Limb (tissue), 2 donors: ENCODE results near the gene TRIO.

Experiments used
- DNase-seq, 2 donors: peaks; one replicate each; pipeline ENCODE4 v3.0.0-alpha.2; 2016; ENCODE audit errors: extremely low spot score in 2 of 2

TRIO gene

GRCh38 chr5:14264605-14265316 is 121.6 kb downstream of the TRIO start:
- DNase-seq, result peak; percentile 89 to 94

DNA sequence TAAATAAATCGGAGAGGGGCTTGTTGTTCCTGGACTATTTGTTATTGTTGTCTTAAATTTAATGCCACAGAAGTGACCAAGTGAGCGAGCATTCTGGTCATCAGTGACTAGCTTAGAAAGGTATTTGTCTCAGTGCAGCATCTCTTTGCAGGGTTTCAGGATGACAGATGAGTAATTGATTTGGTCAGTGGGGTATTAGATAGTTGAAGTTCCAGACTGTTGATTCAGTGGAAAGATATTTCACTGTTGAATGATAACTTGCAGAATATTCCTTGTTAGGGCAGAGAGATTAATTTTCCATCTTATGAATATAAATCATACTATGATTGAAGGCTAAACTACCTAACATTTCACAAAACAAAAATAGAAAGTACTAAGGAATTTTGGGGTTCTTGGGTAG is 122.4 kb downstream of the TRIO start:
- DNase-seq, result no peak

DNA sequence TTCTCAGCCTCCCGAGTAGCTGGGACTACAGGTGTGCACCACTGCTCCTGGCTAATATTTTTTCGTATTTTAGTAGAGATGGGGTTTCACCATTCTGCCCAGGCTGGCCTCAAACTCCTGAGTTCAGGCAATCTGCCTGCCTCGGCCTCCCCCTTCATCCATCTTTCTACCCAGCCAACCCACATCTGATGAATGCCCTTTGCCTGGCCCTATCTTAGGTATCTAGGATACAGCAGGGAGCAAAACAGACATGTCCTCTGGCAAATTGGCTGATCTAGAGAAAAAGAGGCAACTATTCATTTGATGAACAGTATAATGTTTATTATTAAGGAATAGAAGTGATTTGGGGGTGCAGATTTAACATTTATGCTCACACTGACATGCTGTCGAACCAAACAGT is 123.0 kb downstream of the TRIO start:
- DNase-seq, result no peak

GRCh38 chr5:14266686-14267085 is 123.5 kb downstream of the TRIO start:
- DNase-seq, result no peak

GRCh38 chr5:14267166-14267838 is 124.2 kb downstream of the TRIO start:
- no peak for DNase-seq

DNA sequence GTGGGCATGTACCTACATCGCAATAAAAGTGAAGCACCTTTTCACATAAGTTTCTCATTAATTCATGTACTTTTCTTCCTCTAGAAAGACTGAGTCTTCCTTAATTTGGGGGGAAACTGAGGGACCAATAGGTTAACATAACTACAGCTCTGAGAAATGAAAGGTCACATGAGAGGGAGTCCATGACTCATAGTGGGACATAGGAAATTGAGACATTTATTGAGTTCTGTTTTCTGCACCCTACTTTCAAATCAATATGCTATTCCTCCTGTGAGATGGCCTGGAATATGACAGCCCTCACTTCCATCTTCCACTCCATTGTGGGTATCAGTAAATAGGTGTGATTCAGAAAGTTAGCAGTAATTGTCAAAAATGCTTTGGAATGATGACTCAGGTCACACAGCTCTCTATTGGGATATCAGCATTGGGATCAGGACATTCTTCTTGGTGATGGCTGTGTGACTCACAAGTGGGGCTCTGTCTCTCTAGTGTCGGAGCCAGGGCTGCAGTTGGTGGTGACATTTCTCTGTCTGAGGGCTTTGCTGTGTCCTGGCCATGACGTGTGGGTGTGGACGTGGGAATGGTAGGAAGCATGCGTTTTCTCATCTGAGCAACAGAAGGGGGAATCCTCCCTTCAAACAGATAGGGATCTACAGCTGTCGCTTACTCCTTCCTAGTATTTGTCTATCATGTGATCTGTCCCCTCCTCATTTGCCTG is 125.0 kb downstream of the TRIO start:
- no peak for DNase-seq

DNA sequence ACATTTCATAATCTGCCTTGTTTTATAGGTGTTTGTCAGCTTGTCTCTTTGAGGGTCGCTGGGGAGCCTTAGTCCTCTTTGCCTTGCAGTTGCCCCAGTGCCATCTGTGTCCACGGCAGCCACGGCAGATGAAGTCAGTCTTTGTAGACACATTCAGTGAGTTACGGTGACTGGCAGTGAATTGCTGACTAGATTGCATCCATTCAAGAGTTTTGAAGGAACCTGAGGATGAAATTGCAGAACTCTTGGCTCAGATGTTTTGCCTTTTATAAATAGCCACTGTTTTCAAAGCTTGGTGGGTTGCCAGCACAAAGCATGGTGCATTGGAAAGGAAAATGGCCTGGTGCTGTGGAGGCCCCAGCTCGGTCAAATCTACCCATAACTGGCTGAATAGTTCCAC is 125.6 kb downstream of the TRIO start:
- DNase-seq, result no peak

GRCh38 chr5:14269395-14269794 is 126.3 kb downstream of the TRIO start:
- DNase-seq, result no peak

DNA sequence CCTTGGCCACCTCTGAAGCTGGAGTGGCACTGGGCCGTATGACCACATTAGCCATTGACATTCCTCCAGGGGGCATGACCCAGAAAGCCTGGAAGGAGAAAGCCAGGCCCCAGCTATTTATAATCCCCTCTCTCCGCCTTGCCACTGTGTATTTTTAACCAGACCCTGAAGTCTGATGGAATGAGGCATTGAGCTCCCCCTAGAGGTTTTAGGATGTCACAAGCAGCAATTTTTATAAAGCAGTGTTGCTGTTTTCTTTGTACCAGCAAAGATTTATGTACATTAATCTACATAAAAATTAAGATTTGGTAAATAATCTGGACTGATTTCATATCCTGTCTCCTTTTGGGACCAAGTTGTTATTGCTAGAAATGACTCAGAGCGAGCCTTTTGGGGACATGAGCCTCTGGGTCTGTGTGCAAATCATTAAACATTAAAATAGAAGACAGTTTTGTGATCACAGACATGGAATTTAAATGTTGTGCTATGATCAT is 127.1 kb downstream of the TRIO start:
- peak; percentile 64 to 90 for DNase-seq

DNA sequence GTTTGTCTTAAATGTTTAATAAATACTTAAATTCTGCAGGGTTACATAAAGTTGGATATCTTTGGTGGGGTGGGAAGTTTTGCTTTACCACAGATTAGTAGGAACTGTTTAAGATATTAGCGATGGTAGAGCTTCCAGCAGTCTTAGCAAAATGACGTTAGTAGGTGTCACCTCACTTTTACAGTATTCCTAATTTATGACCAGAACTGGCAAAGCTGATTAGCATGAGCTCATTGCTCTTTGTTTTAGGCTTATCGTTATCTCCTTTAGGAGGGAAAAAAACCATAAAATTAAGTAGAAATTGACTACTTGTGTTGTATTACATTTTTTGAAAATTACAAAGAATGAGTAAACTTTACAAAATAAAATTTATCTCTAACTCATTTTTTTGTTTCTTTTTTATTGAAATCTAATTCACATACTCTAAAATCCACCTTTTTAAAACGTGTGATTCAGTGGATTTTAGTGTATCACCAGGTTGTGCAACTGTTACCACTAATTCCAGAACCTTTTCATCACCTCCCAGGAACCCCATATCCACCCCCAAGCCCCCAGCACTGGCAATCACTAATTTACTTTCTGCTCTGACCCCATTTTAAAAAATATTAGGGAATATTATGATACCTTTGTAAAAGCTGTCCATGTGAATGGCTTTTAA is 129.5 kb downstream of the TRIO start:
- DNase-seq, result no peak

DNA sequence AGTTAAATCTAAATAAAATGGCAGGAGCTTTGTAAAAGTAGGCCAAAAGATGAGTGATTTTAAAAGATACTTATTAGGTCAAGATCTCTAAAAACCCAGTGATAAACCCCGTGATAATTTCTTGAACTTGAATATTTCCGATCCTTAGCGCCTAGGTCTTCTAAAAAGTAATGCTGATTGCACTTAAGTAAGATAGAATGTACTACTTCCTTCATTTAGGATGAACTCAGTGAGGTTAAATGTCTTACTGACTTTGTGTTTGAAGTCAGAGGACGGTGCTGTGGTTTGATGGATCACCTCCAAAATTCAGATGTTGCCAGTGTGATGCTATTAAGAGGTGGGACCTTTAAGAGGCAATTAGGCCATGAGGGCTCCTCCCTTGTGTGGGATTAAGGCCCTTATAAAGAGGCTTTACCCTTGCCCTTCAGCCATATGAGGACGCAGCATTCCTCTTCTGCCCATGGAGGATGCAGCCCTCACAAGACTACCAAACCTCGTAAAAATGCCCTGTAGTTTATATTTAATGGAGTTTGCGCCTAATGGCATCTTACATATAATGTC is 130.1 kb downstream of the TRIO start:
- DNase-seq, result no peak

GRCh38 chr5:14276380-14276779 is 133.2 kb downstream of the TRIO start:
- no peak for DNase-seq

- no peak for DNase-seq
Measured at GRCh38 chr5:14277385-14278320, 134.5 kb downstream of the TRIO start.

- no peak for DNase-seq
Measured at GRCh38 chr5:14280294-14280854, 137.2 kb downstream of the TRIO start.

DNA sequence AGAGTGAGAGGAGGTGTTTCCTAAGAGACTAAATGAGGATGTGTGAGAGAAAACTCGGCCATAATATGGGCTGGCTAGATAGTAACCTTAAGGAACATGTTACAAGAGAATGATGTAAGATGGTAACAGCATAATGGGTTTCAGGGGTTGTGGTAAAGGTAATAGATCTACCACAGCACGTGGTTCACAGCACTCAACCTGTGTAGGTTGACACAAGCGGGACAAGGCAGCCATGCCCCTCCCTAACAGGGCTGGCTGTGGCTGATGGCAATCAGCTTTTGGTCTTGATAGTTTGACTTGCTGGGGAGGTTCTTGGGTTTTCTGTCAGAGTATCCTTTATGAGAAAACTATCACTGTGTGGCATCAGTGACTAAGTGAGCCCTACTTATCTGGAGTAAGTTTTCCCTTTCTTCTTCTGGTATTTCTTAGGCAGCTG is 138.6 kb downstream of the TRIO start:
- DNase-seq, result no peak

DNA sequence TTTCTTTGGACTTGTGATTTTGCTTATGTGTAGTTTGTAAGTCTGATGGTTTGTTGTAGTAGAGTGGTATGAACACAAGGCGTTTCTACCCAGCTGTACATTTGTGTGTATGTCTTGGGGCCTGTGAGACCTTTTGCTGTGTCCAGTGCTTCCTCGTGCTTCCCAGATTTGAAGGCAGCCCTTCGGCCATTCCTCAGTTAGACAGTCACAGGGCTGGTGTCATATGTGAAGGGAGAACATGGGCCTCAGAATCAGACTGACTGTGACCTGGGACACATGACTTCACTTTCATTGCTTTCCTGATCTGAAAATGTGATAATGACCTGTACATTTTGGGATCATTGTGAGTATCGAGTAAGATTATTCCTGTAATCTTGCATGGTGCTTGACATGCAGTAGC is 140.0 kb downstream of the TRIO start:
- no peak for DNase-seq

GRCh38 chr5:14284392-14285148 is 141.4 kb downstream of the TRIO start:
- no peak for DNase-seq

GRCh38 chr5:14286007-14286406 is 142.9 kb downstream of the TRIO start:
- no peak for DNase-seq
